B cell (primary cell): ENCODE data around the gene RPS19. TPM values are rescaled to one million over a fixed set of nuclear protein-coding genes. Genes with fewer than 3 reads are reported as not detected.

ENCODE experiments used
- ATAC-seq: fragments of 200-7000 bp; cut with Tn5 transposase; one replicate; pipeline ENCODE4 v1.10.0; 2021; ENCODE audit warnings: low read depth, mild to moderate bottlenecking, moderate number of reproducible peaks, moderate library complexity
- CTCF ChIA-PET: fragments of 350-600 bp; sonication (Branson Sonifier 250); formaldehyde crosslinking; loops from one replicate; lab custom pipeline; 2021; ENCODE audit warnings: antibody characterized with exemption, inconsistent platforms; lab: Charles Lee
- POLR2A ChIA-PET: fragments of 350-600 bp; sonication (Branson Sonifier 250); formaldehyde crosslinking; loops from one replicate; lab custom pipeline; 2021; ENCODE audit warnings: antibody characterized with exemption; lab: Charles Lee
- DNase-seq: peaks from one replicate; pipeline ENCODE4 v3.0.0; 2013
- H2AFZ ChIP-seq: 2 replicates; pipeline ENCODE4 v1.6.1; 2012; ENCODE audit warnings: mild to moderate bottlenecking, low read depth, low read length; ENCODE audit not compliant: insufficient read depth, poor library complexity, severe bottlenecking
- H3K27ac ChIP-seq, 2 donors: 1 replicate in 1 of 2; 2 replicates in 1 of 2; pipeline ENCODE4 v1.5.1; 2012 to 2013; ENCODE audit warnings: low read length in 2 of 2, mild to moderate bottlenecking in 2 of 2, moderate library complexity in 1 of 2
- H3K27me3 ChIP-seq, 4 experiments: fragments of 200-600 bp in 1 of 4; sonication (generic) in 1 of 4; replicated peaks in 1 of 4; 1 replicate in 2 of 4; 2 replicates in 2 of 4; pipeline versions ENCODE4 v1.6.1 to v1.7.0; 2013 to 2016; ENCODE audit warnings: low read length in 3 of 4, mild to moderate bottlenecking in 2 of 4, mixed read lengths in 1 of 4, moderate library complexity in 1 of 4; ENCODE audit not compliant: insufficient read depth in 4 of 4, control insufficient read depth in 3 of 4; ENCODE audit errors: control extremely low read depth in 1 of 4
- H3K36me3 ChIP-seq, 2 experiments: replicated peaks in 1 of 2; 1 replicate in 1 of 2; 2 replicates in 1 of 2; pipeline versions ENCODE4 v1.6.1 to v1.7.1; 2013; ENCODE audit warnings: low read length in 1 of 2; ENCODE audit not compliant: insufficient read depth in 2 of 2, control insufficient read depth in 1 of 2; ENCODE audit errors: control extremely low read depth in 1 of 2, extremely low read depth in 1 of 2
- H3K4me1 ChIP-seq, 2 donors: fragments of 200-600 bp in 1 of 2; sonication (generic) in 1 of 2; 1 replicate in 1 of 2; 2 replicates in 1 of 2; pipeline versions ENCODE4 v1.5.1 to v1.6.1; 2013 to 2017; ENCODE audit warnings: low read length in 2 of 2; ENCODE audit not compliant: control insufficient read depth in 2 of 2, insufficient read depth in 2 of 2
- H3K4me2 ChIP-seq: replicated peaks from 2 replicates; pipeline ENCODE3; 2012; ENCODE audit warnings: mild to moderate bottlenecking, low read depth, low read length; ENCODE audit not compliant: poor library complexity, severe bottlenecking
- H3K4me3 ChIP-seq, 5 experiments: fragments of 200-600 bp in 1 of 5; sonication (generic) in 1 of 5; 1 replicate in 3 of 5; 2 replicates in 2 of 5; pipeline versions ENCODE4 v1.5.1 to v1.7.0; 2011 to 2016; ENCODE audit warnings: low read length in 4 of 5, mild to moderate bottlenecking in 4 of 5, low read depth in 2 of 5, control low read depth in 1 of 5, moderate library complexity in 1 of 5; ENCODE audit not compliant: insufficient read depth in 1 of 5; ENCODE audit errors: control extremely low read depth in 1 of 5, extremely low read depth in 1 of 5
- H3K79me2 ChIP-seq: fragments of 200-600 bp; sonication (generic); one replicate; pipeline ENCODE4 v1.6.0; 2016; ENCODE audit warnings: low read length; ENCODE audit not compliant: control insufficient read depth, insufficient read depth
- H3K9ac ChIP-seq: fragments of 200-600 bp; sonication (generic); 2 replicates; pipeline ENCODE4 v1.6.1; 2017; ENCODE audit warnings: mild to moderate bottlenecking, low read length, moderate library complexity
- H3K9me3 ChIP-seq, 3 donors: one replicate each; pipeline versions ENCODE4 v1.6.1 to v1.7.1; 2013; ENCODE audit warnings: low read length in 2 of 3; ENCODE audit not compliant: control insufficient read depth in 2 of 3, insufficient read depth in 1 of 3; ENCODE audit errors: control extremely low read depth in 1 of 3
- H4K20me1 ChIP-seq: 2 replicates; pipeline ENCODE4 v1.6.0; 2012; ENCODE audit warnings: mild to moderate bottlenecking, low read length; ENCODE audit not compliant: insufficient read depth, control insufficient read depth, poor library complexity, severe bottlenecking
- H3K27ac Mint-ChIP-seq: one replicate; pipeline ENCODE4 v1.8.0; 2021; ENCODE audit warnings: mixed read lengths
- H3K27me3 Mint-ChIP-seq: one replicate; pipeline ENCODE4 v1.8.0; 2021; ENCODE audit warnings: mixed read lengths
- H3K4me1 Mint-ChIP-seq: one replicate; pipeline ENCODE4 v1.8.0; 2021; ENCODE audit warnings: mixed read lengths
- H3K4me3 Mint-ChIP-seq: one replicate; pipeline ENCODE4 v1.8.0; 2021; ENCODE audit warnings: mixed read lengths
- H3K9me3 Mint-ChIP-seq: one replicate; pipeline ENCODE4 v1.8.0; 2022; ENCODE audit warnings: mixed read lengths; ENCODE audit not compliant: insufficient read depth
- CTCF ChIP-seq: fragments of 200-600 bp; IDR thresholded peaks from one replicate; pipeline ENCODE4 v1.8.0; 2022; ENCODE audit warnings: antibody characterized with exemption, mild to moderate bottlenecking
- EZH2 ChIP-seq: IDR thresholded peaks from 2 replicates; pipeline ENCODE4 v1.6.1; 2012; ENCODE audit warnings: borderline replicate concordance, low read depth, mild to moderate bottlenecking, moderate library complexity, low read length; ENCODE audit not compliant: insufficient read depth, poor library complexity, severe bottlenecking
- WGBS: methylation state at CpG from one replicate; pipeline ENCODE4 v1.1.5; 2013; ENCODE audit warnings: missing lambda C conversion rate; ENCODE audit not compliant: insufficient coverage; 5-methylcytosine and 5-hydroxymethylcytosine counted together
- intact Hi-C: fragments of 100-400 bp; cut with micrococcal nuclease; formaldehyde crosslinking; loops from one replicate; pipeline ENCODE4 v1.10.0; 2022
- polyA plus RNA-seq: library from polyadenylated mRNA; depleted of rRNA; stranded (reverse); fragments of >200 nt; gene quantifications from 2 replicates; pipeline ENCODE4 v1.2.3, GENCODE V29; 2012
- total RNA-seq, 2 donors: library from RNA; stranded (reverse); fragments of 120-200 nt in 1 of 2; gene quantifications; 1 replicate in 1 of 2; 2 replicates in 1 of 2; pipeline versions ENCODE4 v1.2.3 to v1.2.4, GENCODE V29; 2013 to 2022

Gene RPS19
- total and polyA plus RNA-seq, 2 donors (not counting 1 experiment from before 2014, with no cell fraction given): 3,322 to 9,144 TPM

DNA sequence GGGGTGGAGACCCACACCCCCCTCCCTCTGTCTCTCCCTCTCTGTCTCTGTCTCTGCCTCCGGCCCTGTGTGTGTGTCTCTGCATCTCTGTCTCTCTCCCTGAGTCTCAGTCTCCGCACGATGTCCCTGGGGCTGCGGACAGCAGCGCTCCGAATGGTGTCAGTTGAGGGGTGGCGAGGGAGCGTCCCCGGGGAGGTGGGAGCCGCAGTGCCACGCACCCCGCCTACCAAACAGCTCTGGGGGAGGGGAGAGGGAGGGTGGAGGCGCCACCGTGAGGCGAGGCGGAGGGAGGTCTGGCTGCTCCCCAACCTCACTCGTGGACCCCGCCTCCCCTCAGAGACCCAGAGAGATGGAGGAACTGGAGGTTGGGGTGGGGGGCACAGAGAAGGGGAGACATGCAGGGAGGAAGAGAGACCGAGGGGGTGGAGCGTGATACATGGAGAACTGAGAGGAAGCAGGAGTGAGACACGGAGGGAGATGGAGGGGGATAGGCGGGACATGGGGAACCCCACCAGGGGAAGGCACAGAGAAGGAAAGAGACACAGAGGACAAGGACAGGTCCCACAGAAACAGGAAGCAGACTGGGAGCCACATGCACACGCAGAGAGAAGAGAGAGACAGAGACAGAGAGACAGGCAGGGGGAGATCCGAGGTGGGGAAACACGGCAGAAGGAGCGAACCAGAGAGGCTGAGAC, 61.0 kb downstream of the RPS19 start:
- DNase-seq (peak; percentile 49), ATAC-seq (peak; percentile 40)
- Mint-ChIP-seq H3K4me1 (peaks cover 21% of the 10 kb centered on the region), H3K27ac (no peak overlapping the region), H3K9me3 (no peaks in the 10 kb centered on the region), H3K4me3 (peak overlapping the region; percentile 62), H3K27me3 (peaks cover 16% of the 10 kb centered on the region)
- CTCF ChIA-PET: interaction anchor here (0.7 to 2.0 kb wide), 3 partner anchors 31 to 61 kb away, joined by 3 to 7 read pairs (median 5); no protein-coding TSS in a partner anchor
- Histone ChIP-seq H3K79me2 (peaks cover 10% of the 10 kb centered on the region), H3K27me3 (peaks cover 0 to 49% (median 35%) of the 10 kb centered on the region in 4 experiments), H3K4me2 (peak overlapping the region; percentile 64), H3K4me1 (peaks cover 44 to 45% of the 10 kb centered on the region in 2 donors), H3K4me3 (no peak overlapping the region), H4K20me1 (peaks cover under 1% of the 10 kb centered on the region), H3K9me3 (peaks cover 0 to 22% (median 0%) of the 10 kb centered on the region in 3 donors), H2AFZ (no peak overlapping the region), H3K27ac (no peak overlapping the region), H3K9ac (peak overlapping the region; percentile 1), H3K36me3 (no peaks in the 10 kb centered on the region)
- TF ChIP-seq EZH2 (no peak), CTCF (no peak)
- WGBS: 16% methylated on average over 22 of the region's 26 CpGs
- POLR2A ChIA-PET: interaction anchor here (0.6 to 1.5 kb wide), 4 partner anchors 8 to 43 kb away, joined by 3 to 4 read pairs (median 3); partner anchors contain the start of gene CD79A
- intact Hi-C loops: no loop called here
